ENCODE results near the gene KLHL17.

KLHL17 gene

GRCh38 chr1:960363-961131 lies at the start of gene KLHL17:
KLHL17 (plus strand) TSS chr1:960584; CDS start chr1:960694, 110 bp downstream.
- H3K36me3 ChIP-seq, result peaks cover 7 to 40% (median 21%) of the 10 kb centered on the region in 3 donors
- intact Hi-C loops (cut with DNase I; ENCODE audit: low total_unique reads), result loop anchor here (5.0 kb wide), 1 partner anchor 53 kb away; no protein-coding TSS in a partner anchor
- H3K4me3 ChIP-seq, result peak within 1 kb of the TSS; percentile 98 to 100
- peak within 1 kb of the TSS; percentile 49 to 75 for H3K27ac ChIP-seq
- DNase-seq, result peak; percentile 65 to 83
- TF ChIP-seq CTCF (IDR thresholded peaks at IDR 0.05), result no peak
- H3K4me1 ChIP-seq, result peaks cover 0 to 45% (median 31%) of the 10 kb centered on the region in 4 donors
- H3K27me3 ChIP-seq, result no peaks in the 10 kb centered on the region
- no peaks in the 10 kb centered on the region for H3K9me3 ChIP-seq

GRCh38 chr1:910881-911721 lies 49.3 kb upstream of the KLHL17 start:
- Histone ChIP-seq H3K4me3 (no peak overlapping the region), H3K9me3 (no peaks in the 10 kb centered on the region), H3K27ac (no peak overlapping the region), H3K27me3 (peaks cover 0 to 57% of the 10 kb centered on the region in 2 donors), H3K36me3 (no peaks in the 10 kb centered on the region), H3K4me1 (peaks cover 0 to 25% (median 19%) of the 10 kb centered on the region in 4 donors)
- DNase-seq, result no peak
- no peak for TF ChIP-seq CTCF (IDR thresholded peaks at IDR 0.05)
- intact Hi-C loops (cut with DNase I; ENCODE audit: low total_unique reads), result no loop called here

- Histone ChIP-seq H3K4me3 (no peak overlapping the region), H3K27ac (no peak overlapping the region), H3K9me3 (no peaks in the 10 kb centered on the region), H3K27me3 (peaks cover 0 to 65% of the 10 kb centered on the region in 2 donors), H3K4me1 (peaks cover 0 to 29% (median 22%) of the 10 kb centered on the region in 4 donors), H3K36me3 (no peaks in the 10 kb centered on the region)
- intact Hi-C loops (cut with DNase I; ENCODE audit: low total_unique reads), result no loop called here
- no peak for DNase-seq
- TF ChIP-seq CTCF (IDR thresholded peaks at IDR 0.05), result no peak
Measured at GRCh38 chr1:911875-912739, 48.3 kb upstream of the KLHL17 start.

GRCh38 chr1:912740-913301 lies 47.6 kb upstream of the KLHL17 start:
- TF ChIP-seq CTCF (IDR thresholded peaks at IDR 0.05), result no peak
- Histone ChIP-seq H3K4me1 (peaks cover 0 to 31% (median 24%) of the 10 kb centered on the region in 4 donors), H3K36me3 (no peaks in the 10 kb centered on the region), H3K9me3 (no peaks in the 10 kb centered on the region), H3K27me3 (peaks cover 0 to 71% of the 10 kb centered on the region in 2 donors), H3K27ac (no peak overlapping the region), H3K4me3 (no peak overlapping the region)
- DNase-seq, result peak in 1 of 2 donors; percentile 16
- intact Hi-C loops (cut with DNase I; ENCODE audit: low total_unique reads), result no loop called here

Measured in tibial artery (tissue), 4 donors.